ENCODE data around the gene STX16.

DNA sequence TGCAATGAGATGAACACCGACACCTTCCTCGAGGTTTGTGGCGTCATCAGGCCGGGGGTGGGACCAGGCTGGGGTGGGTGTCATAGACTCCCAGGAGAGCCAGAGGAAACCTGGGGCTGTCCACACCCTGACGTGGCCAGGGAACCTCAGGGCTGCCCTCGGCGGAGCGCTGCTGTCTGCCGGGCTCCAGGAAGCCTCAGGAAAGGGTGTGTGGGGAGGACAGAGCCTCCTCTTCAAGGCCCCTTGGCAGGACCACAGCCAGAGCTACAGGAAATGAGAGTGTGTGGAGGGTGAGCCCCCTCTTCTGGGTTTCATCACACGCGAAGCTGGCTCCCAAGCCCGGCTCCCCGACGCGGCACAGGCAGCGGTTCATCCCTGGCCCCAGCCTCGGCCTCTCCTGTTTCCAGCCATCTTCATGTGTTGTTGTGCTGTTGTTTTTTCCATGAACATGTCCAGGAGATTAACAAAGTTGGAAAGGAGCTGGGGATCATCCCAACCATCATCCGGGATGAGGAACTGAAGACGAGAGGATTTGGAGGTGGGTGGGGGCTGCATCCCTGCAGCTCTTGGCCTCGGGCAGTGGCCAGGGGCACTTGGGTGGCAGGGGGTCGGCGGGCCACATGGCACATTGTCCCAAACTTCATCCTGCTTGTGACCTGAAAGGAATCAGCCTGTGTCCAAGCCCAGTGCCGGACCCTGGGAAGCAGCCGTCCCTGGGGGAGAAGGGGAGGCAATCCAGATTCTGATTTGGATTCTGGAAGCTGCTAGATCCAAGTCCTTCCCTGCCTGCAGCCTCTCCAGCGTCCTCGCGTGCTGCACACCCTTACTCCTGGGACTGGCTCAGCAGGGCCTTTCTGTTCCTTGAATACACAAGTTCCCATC lies 47.9 kb downstream of the STX16 start:
- TF ChIP-seq YY1 (IDR thresholded peaks at IDR 0.05; ENCODE audit: low read depth) (no peak), FOXM1 (IDR thresholded peaks at IDR 0.05; ENCODE audit: borderline replicate concordance, low read depth) (no peak), EP300 (IDR thresholded peaks at IDR 0.05; ENCODE audit: borderline replicate concordance) (no peak), ZBTB7A (IDR thresholded peaks at IDR 0.05; ENCODE audit: low read depth) (no peak), RAD21 (IDR thresholded peaks at IDR 0.05; ENCODE audit: low read depth) (no peak), CEBPB (IDR thresholded peaks at IDR 0.05) (no peak), NFIC (IDR thresholded peaks at IDR 0.05) (no peak), CREB1 (IDR thresholded peaks at IDR 0.05; ENCODE audit: low read depth) (no peak)
- TF ChIP-seq, protein P1, sequence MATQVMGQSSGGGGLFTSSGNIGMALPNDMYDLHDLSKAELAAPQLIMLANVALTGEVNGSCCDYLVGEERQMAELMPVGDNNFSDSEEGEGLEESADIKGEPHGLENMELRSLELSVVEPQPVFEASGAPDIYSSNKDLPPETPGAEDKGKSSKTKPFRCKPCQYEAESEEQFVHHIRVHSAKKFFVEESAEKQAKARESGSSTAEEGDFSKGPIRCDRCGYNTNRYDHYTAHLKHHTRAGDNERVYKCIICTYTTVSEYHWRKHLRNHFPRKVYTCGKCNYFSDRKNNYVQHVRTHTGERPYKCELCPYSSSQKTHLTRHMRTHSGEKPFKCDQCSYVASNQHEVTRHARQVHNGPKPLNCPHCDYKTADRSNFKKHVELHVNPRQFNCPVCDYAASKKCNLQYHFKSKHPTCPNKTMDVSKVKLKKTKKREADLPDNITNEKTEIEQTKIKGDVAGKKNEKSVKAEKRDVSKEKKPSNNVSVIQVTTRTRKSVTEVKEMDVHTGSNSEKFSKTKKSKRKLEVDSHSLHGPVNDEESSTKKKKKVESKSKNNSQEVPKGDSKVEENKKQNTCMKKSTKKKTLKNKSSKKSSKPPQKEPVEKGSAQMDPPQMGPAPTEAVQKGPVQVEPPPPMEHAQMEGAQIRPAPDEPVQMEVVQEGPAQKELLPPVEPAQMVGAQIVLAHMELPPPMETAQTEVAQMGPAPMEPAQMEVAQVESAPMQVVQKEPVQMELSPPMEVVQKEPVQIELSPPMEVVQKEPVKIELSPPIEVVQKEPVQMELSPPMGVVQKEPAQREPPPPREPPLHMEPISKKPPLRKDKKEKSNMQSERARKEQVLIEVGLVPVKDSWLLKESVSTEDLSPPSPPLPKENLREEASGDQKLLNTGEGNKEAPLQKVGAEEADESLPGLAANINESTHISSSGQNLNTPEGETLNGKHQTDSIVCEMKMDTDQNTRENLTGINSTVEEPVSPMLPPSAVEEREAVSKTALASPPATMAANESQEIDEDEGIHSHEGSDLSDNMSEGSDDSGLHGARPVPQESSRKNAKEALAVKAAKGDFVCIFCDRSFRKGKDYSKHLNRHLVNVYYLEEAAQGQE (IDR thresholded peaks at IDR 0.05; ENCODE audit: low read depth), result no peak
- TF ChIP-seq, protein P2, sequence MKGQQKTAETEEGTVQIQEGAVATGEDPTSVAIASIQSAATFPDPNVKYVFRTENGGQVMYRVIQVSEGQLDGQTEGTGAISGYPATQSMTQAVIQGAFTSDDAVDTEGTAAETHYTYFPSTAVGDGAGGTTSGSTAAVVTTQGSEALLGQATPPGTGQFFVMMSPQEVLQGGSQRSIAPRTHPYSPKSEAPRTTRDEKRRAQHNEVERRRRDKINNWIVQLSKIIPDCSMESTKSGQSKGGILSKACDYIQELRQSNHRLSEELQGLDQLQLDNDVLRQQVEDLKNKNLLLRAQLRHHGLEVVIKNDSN (IDR thresholded peaks at IDR 0.05), result no peak
- TF ChIP-seq, protein P3, sequence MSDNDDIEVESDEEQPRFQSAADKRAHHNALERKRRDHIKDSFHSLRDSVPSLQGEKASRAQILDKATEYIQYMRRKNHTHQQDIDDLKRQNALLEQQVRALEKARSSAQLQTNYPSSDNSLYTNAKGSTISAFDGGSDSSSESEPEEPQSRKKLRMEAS (IDR thresholded peaks at IDR 0.05), result no peak
